ENCODE measurements around the gene C11orf86.
A peak's percentile ranks its signal among the peaks of the same experiment; 100 is the strongest.

C11orf86 gene

DNA sequence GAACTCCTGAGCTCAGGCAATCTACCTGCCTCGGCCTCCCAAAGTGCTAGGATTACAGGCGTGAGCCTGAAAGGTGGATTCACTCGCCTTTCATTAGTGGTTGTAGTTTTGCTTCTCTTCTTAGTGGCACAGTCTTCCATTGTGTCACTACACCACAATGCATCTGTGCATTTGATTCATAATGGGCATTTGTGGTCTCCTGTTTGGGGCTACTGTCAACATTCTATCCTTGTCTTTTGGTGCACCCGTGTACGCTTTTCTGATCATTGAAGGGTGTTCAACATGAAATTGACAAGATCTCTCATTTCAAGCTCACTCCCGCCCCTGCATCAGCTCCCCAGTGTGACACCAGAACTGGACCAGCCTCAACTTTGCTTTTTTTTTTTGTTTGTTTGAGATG lies 45.8 kb downstream of the C11orf86 start:
- no peaks in the 10 kb centered on the region for H3K9me3 ChIP-seq (ENCODE audit: low read length)
- peaks cover 10% of the 10 kb centered on the region for H3K4me1 ChIP-seq (ENCODE audit: insufficient read depth, low read length)
- H3K27me3 ChIP-seq (ENCODE audit: control insufficient read depth in 1 of 2, insufficient read depth in 2 of 2, low read length in 2 of 2): peaks cover 6 to 29% of the 10 kb centered on the region in 2 donors
- no peak overlapping the region for H3K4me3 ChIP-seq (ENCODE audit: low read depth in 1 of 2, low read length in 2 of 2)
- no peak overlapping the region for H3K9ac ChIP-seq (ENCODE audit: low read length)
- H3K36me3 ChIP-seq (ENCODE audit: insufficient read depth, low read length): no peaks in the 10 kb centered on the region
- H3K27ac ChIP-seq (ENCODE audit: low read depth, low read length): no peak overlapping the region

DNA sequence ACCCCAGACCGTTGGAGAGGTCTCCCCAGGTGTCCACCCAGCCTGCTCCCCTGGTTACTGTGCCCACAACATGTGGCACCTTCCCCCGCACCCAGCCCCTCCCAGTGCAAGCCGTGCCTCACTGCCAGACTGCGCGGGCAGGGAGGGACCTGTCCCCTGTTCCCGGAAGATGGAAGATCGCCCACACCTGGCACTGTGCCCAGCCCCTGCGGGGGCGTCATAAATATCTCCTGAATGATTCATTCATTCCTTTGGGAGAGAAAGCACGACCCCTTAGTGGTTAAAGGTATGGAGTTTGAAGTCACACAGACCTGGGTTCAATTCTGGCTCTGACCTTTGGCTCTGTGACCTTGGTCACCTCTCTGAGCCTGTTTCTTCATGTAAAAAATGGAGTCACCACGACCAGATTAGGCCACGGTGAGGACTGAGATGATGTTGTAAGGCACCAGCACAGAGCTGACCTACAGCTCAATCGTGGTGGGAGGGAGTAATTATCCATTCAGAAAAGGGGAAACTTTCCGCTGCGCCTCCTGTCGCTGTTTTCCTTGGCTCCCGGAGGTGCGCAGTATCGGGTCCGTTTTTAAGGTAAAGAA lies 47.3 kb downstream of the C11orf86 start:
- Histone ChIP-seq H3K27ac (ENCODE audit: low read depth, low read length) (no peak overlapping the region), H3K27me3 (ENCODE audit: control insufficient read depth in 1 of 2, insufficient read depth in 2 of 2, low read length in 2 of 2) (peaks cover 6 to 29% of the 10 kb centered on the region in 2 donors), H3K4me1 (ENCODE audit: insufficient read depth, low read length) (peaks cover 10% of the 10 kb centered on the region), H3K9ac (ENCODE audit: low read length) (no peak overlapping the region), H3K4me3 (ENCODE audit: low read depth in 1 of 2, low read length in 2 of 2) (peak overlapping the region in 1 of 2 donors; percentile 39), H3K36me3 (ENCODE audit: insufficient read depth, low read length) (no peaks in the 10 kb centered on the region), H3K9me3 (ENCODE audit: low read length) (no peaks in the 10 kb centered on the region)

DNA sequence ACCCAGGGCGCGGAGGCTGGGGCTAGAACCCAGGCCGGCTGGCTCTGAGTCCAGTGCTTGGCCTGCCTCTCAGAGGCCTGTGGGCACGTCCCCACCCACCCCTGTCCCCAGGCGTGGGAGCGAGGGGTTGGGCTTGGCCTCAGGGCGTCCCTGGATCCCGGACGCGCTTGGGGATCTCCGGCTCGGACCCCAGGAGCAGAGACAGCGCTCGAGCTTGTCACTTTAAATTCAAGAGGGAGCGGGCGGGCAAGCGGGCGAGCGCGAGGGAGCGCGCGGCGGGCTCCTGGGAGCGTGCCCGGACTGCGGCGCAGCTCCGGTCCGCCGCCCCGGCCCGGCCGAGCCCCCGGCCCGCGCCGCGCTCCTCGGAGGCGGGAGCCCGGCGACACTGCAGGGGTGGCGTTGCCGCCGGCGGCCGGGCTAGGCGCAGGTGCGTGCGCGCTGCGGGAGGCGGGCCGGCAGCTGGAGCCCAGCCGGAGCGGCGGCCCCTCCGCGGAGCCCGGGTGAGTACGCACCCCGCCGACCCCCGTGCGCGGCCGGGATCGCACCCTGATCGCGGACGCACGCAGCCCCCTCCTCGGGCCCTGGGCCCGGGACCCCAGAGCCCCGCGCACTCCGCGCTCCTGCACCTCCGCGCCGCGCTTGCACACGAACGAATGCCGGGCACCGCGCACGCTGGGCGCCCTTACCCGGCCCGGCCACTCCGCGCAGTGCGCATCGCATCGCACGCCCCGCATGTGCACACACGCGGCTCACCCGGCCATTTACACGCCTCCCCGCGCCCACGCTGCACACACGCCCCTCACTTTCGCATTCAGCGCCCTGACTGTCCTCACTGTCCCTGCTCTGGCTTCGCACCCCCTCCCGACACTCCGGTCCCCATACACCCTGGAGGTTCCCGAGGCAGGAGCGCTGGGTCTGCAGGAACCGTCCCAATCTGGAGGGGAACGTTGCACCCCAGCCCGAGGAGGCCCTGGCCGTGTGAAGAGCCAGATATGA lies 48.2 kb downstream of the C11orf86 start, which contains the start of gene SYT12:
SYT12 (plus strand) TSS at position 174 of the 996 bp plus-strand sequence. CDS start 7,011 bp downstream, outside the sequence.
- Histone ChIP-seq H3K27ac (ENCODE audit: low read depth, low read length) (no peak within 1 kb of the TSS), H3K27me3 (ENCODE audit: control insufficient read depth in 1 of 2, insufficient read depth in 2 of 2, low read length in 2 of 2) (peaks cover 6 to 29% of the 10 kb centered on the region in 2 donors), H3K4me3 (ENCODE audit: low read depth in 1 of 2, low read length in 2 of 2) (peak within 1 kb of the TSS; percentile 26 to 39), H3K9ac (ENCODE audit: low read length) (no peak within 1 kb of the TSS), H3K9me3 (ENCODE audit: low read length) (no peaks in the 10 kb centered on the region), H3K4me1 (ENCODE audit: insufficient read depth, low read length) (peaks cover 10% of the 10 kb centered on the region), H3K36me3 (ENCODE audit: insufficient read depth, low read length) (no peaks in the 10 kb centered on the region)

DNA sequence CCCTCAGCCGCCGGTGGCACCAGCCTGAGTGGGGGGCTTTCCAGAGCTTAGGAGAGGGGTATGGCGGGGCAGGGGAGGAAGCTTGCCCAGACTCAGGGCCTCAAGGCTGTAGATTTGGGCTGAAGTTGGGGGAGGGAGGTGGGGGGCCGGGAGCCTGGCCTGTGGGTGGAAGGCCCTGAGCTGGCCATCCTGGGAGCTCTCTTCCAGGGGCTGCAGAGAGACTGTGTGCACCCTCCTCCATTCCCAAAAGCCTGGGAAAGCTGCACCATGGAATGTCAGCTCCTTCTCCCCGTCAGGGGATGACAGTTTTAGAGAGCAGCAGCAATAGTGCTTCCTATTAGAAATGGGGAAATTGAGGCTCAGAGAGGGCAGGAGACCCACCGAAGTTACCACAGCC lies 48.9 kb downstream of the C11orf86 start:
- H3K4me3 ChIP-seq (ENCODE audit: low read depth in 1 of 2, low read length in 2 of 2): peak overlapping the region in 1 of 2 donors; percentile 26
- no peaks in the 10 kb centered on the region for H3K36me3 ChIP-seq (ENCODE audit: insufficient read depth, low read length)
- H3K27ac ChIP-seq (ENCODE audit: low read depth, low read length): no peak overlapping the region
- no peak overlapping the region for H3K9ac ChIP-seq (ENCODE audit: low read length)
- no peaks in the 10 kb centered on the region for H3K9me3 ChIP-seq (ENCODE audit: low read length)
- H3K4me1 ChIP-seq (ENCODE audit: insufficient read depth, low read length): peaks cover 10% of the 10 kb centered on the region
- peaks cover 6 to 29% of the 10 kb centered on the region in 2 donors for H3K27me3 ChIP-seq (ENCODE audit: control insufficient read depth in 1 of 2, insufficient read depth in 2 of 2, low read length in 2 of 2)

DNA sequence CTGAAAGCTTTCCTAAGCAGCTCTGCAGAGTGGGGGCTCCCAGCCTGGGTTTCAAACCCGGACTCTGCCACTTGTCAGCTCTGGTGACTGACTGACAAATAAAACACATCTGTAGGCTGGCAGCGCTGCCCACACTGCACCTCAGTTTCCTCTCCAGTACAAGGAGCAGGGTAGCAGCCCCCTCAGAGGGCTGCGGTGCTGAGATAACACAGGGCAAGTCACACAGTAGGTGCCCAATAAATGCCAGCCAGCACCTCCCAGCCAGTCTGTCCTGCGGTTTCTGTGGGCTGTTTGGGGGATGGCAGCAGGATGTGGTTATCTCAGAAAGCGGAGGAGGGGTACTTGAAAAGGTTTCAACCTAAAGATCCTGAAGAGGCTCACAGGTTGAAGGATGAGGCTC lies 49.3 kb downstream of the C11orf86 start:
- Histone ChIP-seq H3K9ac (ENCODE audit: low read length) (no peak overlapping the region), H3K36me3 (ENCODE audit: insufficient read depth, low read length) (no peaks in the 10 kb centered on the region), H3K27ac (ENCODE audit: low read depth, low read length) (no peak overlapping the region), H3K4me3 (ENCODE audit: low read depth in 1 of 2, low read length in 2 of 2) (no peak overlapping the region), H3K27me3 (ENCODE audit: control insufficient read depth in 1 of 2, insufficient read depth in 2 of 2, low read length in 2 of 2) (peaks cover 6 to 29% of the 10 kb centered on the region in 2 donors), H3K4me1 (ENCODE audit: insufficient read depth, low read length) (peaks cover 10% of the 10 kb centered on the region), H3K9me3 (ENCODE audit: low read length) (no peaks in the 10 kb centered on the region)

DNA sequence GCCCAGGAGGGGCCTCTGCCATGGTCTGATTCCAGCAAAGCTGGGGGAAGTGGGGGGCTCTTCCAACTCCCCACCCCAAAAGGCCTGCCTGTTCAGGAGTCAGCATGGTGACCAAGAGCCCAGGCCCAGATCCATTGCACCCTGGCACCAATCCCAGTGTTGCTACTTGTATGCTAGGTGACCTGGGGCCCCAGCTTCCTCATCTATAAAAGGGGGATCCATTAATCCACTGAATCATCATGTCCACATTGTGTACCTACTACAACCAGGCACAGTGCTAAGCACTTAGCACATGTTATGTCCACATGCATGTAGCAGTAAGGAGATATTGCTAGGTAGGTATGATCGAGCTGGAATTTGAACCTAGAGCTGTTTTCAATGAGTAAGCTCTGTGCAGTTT lies 49.9 kb downstream of the C11orf86 start:
- H3K27ac ChIP-seq (ENCODE audit: low read depth, low read length): no peak overlapping the region
- H3K36me3 ChIP-seq (ENCODE audit: insufficient read depth, low read length): no peaks in the 10 kb centered on the region
- H3K4me3 ChIP-seq (ENCODE audit: low read depth in 1 of 2, low read length in 2 of 2): no peak overlapping the region
- H3K4me1 ChIP-seq (ENCODE audit: insufficient read depth, low read length): peaks cover 10% of the 10 kb centered on the region
- H3K9me3 ChIP-seq (ENCODE audit: low read length): no peaks in the 10 kb centered on the region
- H3K27me3 ChIP-seq (ENCODE audit: control insufficient read depth in 1 of 2, insufficient read depth in 2 of 2, low read length in 2 of 2): peaks cover 6 to 29% of the 10 kb centered on the region in 2 donors
- H3K9ac ChIP-seq (ENCODE audit: low read length): no peak overlapping the region

DNA sequence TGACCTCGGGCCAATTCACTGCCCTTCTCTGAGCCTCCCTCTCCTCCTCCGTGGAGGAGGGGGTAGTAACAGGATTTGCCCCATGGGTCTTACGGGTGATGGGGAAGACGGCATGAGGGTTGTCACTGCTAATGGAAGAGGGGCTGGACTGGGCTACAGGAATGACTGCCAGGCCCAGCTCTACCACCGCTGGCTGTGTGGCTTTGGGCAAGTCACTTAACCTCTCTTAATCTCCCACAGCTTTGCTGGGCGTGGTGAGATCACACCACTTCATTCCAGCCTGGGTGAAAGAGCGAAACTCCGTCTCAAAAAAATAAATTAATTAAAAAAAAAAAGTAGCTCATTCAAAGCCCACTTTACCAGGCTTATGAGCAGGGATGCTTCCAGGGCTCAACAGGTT lies 50.6 kb downstream of the C11orf86 start:
- H3K9me3 ChIP-seq (ENCODE audit: low read length): no peaks in the 10 kb centered on the region
- peaks cover 10% of the 10 kb centered on the region for H3K4me1 ChIP-seq (ENCODE audit: insufficient read depth, low read length)
- peaks cover 6 to 29% of the 10 kb centered on the region in 2 donors for H3K27me3 ChIP-seq (ENCODE audit: control insufficient read depth in 1 of 2, insufficient read depth in 2 of 2, low read length in 2 of 2)
- H3K9ac ChIP-seq (ENCODE audit: low read length): no peak overlapping the region
- no peaks in the 10 kb centered on the region for H3K36me3 ChIP-seq (ENCODE audit: insufficient read depth, low read length)
- H3K4me3 ChIP-seq (ENCODE audit: low read depth in 1 of 2, low read length in 2 of 2): no peak overlapping the region
- no peak overlapping the region for H3K27ac ChIP-seq (ENCODE audit: low read depth, low read length)
